ENCODE measurements around the gene MFSD12. TPM values are rescaled to one million over a fixed set of nuclear protein-coding genes. Genes with fewer than 3 reads are reported as not detected.

Gene MFSD12
- polyA plus RNA-seq, 1 experiment: 23.7 TPM

GRCh38 chr19:3503036-3503572 is 54.3 kb downstream of the MFSD12 start:
- ChIA-PET CTCF (interaction anchor here (0.8 kb wide), 1 partner anchor 200 kb away, joined by 3 read pairs; no protein-coding TSS in a partner anchor), POLR2A (interaction anchor here (0.6 kb wide), 1 partner anchor 12 kb away, joined by 3 read pairs; no protein-coding TSS in a partner anchor)
- no peaks in the 10 kb centered on the region; the same call in 1 of the 2 replicates for H3K9me3 ChIP-seq (ENCODE audit: control insufficient read depth, insufficient read depth, low read length)
- no peaks in the 10 kb centered on the region for H3K27me3 ChIP-seq (ENCODE audit: control insufficient read depth, insufficient read depth, low read length)
- no peak for TF ChIP-seq CTCF (IDR thresholded peaks at IDR 0.05; ENCODE audit: low read depth, low read length)
- DNase-seq (ENCODE audit: low read depth, low spot score): no peak
- H3K27ac ChIP-seq (ENCODE audit: low read depth, low read length): no peak overlapping the region
- H3K4me3 ChIP-seq (ENCODE audit: low read depth, low read length): no peak overlapping the region

GRCh38 chr19:3501780-3502179 is 55.6 kb downstream of the MFSD12 start:
- Histone ChIP-seq H3K9me3 (ENCODE audit: control insufficient read depth, insufficient read depth, low read length) (no peaks in the 10 kb centered on the region; the same call in 1 of the 2 replicates), H3K27me3 (ENCODE audit: control insufficient read depth, insufficient read depth, low read length) (no peaks in the 10 kb centered on the region), H3K27ac (ENCODE audit: low read depth, low read length) (no peak overlapping the region), H3K4me3 (ENCODE audit: low read depth, low read length) (no peak overlapping the region)
- no peak for DNase-seq (ENCODE audit: low read depth, low spot score)
- ChIA-PET CTCF (interaction anchor here (0.7 to 1.0 kb wide), 2 partner anchors 17 to 56 kb away, joined by 3 to 5 read pairs; partner anchors contain the start of gene MFSD12), POLR2A (no interaction called here)
- TF ChIP-seq CTCF (IDR thresholded peaks at IDR 0.05; ENCODE audit: low read depth, low read length): no peak

GRCh38 chr19:3500429-3501101 is 56.8 kb downstream of the MFSD12 start, which contains the start of gene DOHH:
DOHH (minus strand) TSS chr19:3500674; CDS start chr19:3496814, 3,860 bp downstream.
- ChIA-PET POLR2A (interaction anchor here (0.6 to 1.3 kb wide), 4 partner anchors 13 to 205 kb away, joined by 3 to 11 read pairs (median 4); no protein-coding TSS in a partner anchor), CTCF (interaction anchor here (0.6 to 1.2 kb wide), 5 partner anchors 15 to 373 kb away, joined by 3 to 6 read pairs (median 4); no protein-coding TSS in a partner anchor)
- Histone ChIP-seq H3K27ac (ENCODE audit: low read depth, low read length) (peak within 1 kb of the TSS; percentile 97), H3K4me3 (ENCODE audit: low read depth, low read length) (peak within 1 kb of the TSS; percentile 95), H3K27me3 (ENCODE audit: control insufficient read depth, insufficient read depth, low read length) (no peaks in the 10 kb centered on the region), H3K9me3 (ENCODE audit: control insufficient read depth, insufficient read depth, low read length) (no peaks in the 10 kb centered on the region; the same call in 1 of the 2 replicates)
- no peak for TF ChIP-seq CTCF (IDR thresholded peaks at IDR 0.05; ENCODE audit: low read depth, low read length)
- DNase-seq (ENCODE audit: low read depth, low spot score): peak; percentile 95

GRCh38 chr19:3499738-3500428 is 57.5 kb downstream of the MFSD12 start:
- Histone ChIP-seq H3K27ac (ENCODE audit: low read depth, low read length) (peak overlapping the region; percentile 97), H3K27me3 (ENCODE audit: control insufficient read depth, insufficient read depth, low read length) (no peaks in the 10 kb centered on the region), H3K4me3 (ENCODE audit: low read depth, low read length) (peak overlapping the region; percentile 95), H3K9me3 (ENCODE audit: control insufficient read depth, insufficient read depth, low read length) (no peaks in the 10 kb centered on the region; the same call in 1 of the 2 replicates)
- CTCF ChIA-PET: interaction anchor here (0.6 to 1.8 kb wide), 5 partner anchors 15 to 372 kb away, joined by 3 to 6 read pairs (median 5); no protein-coding TSS in a partner anchor
- no peak for TF ChIP-seq CTCF (IDR thresholded peaks at IDR 0.05; ENCODE audit: low read depth, low read length)
- POLR2A ChIA-PET: no interaction called here
- no peak for DNase-seq (ENCODE audit: low read depth, low spot score)

Data from AG04450 (cell line).